Subcutaneous abdominal adipose tissue (tissue), 5 donors: ENCODE data around the gene SGF29.
"Not testable (repeated sequence)": the region's sequence is repeated elsewhere in the genome, so short reads cannot be mapped to it uniquely, and the experiment has no call there.

Experiments
- H3K27ac ChIP-seq: one replicate; pipeline ENCODE4 v1.7.0; 2013; ENCODE audit warnings: low read depth, mild to moderate bottlenecking, inconsistent platforms, low read length, moderate library complexity
- H3K27me3 ChIP-seq, 5 donors: one replicate each; pipeline ENCODE4 v1.7.0; 2013; ENCODE audit warnings: low read length in 5 of 5, inconsistent platforms in 1 of 5; ENCODE audit not compliant: control insufficient read depth in 5 of 5, insufficient read depth in 4 of 5
- H3K36me3 ChIP-seq, 5 donors: one replicate each; pipeline ENCODE4 v1.7.0; 2013; ENCODE audit warnings: low read length in 5 of 5; ENCODE audit not compliant: control insufficient read depth in 5 of 5, insufficient read depth in 5 of 5
- H3K4me1 ChIP-seq, 5 donors: one replicate each; pipeline ENCODE4 v1.7.0; 2013; ENCODE audit warnings: low read length in 5 of 5, mild to moderate bottlenecking in 3 of 5, moderate library complexity in 1 of 5; ENCODE audit not compliant: control insufficient read depth in 5 of 5, insufficient read depth in 5 of 5
- H3K4me3 ChIP-seq, 5 donors: one replicate each; pipeline ENCODE4 v1.7.0; 2013; ENCODE audit warnings: low read length in 5 of 5, low read depth in 1 of 5
- H3K9ac ChIP-seq, 5 donors: one replicate each; pipeline ENCODE4 v1.7.0; 2013; ENCODE audit warnings: low read length in 5 of 5, mild to moderate bottlenecking in 4 of 5, moderate library complexity in 3 of 5
- H3K9me3 ChIP-seq, 5 donors: one replicate each; pipeline ENCODE4 v1.7.0; 2013; ENCODE audit warnings: low read length in 5 of 5; ENCODE audit not compliant: control insufficient read depth in 5 of 5
- donor health status: healthy.
- donor health status: healthy.
- donor health status: healthy.
- donor health status: healthy.
- donor health status: healthy.

Gene SGF29

DNA sequence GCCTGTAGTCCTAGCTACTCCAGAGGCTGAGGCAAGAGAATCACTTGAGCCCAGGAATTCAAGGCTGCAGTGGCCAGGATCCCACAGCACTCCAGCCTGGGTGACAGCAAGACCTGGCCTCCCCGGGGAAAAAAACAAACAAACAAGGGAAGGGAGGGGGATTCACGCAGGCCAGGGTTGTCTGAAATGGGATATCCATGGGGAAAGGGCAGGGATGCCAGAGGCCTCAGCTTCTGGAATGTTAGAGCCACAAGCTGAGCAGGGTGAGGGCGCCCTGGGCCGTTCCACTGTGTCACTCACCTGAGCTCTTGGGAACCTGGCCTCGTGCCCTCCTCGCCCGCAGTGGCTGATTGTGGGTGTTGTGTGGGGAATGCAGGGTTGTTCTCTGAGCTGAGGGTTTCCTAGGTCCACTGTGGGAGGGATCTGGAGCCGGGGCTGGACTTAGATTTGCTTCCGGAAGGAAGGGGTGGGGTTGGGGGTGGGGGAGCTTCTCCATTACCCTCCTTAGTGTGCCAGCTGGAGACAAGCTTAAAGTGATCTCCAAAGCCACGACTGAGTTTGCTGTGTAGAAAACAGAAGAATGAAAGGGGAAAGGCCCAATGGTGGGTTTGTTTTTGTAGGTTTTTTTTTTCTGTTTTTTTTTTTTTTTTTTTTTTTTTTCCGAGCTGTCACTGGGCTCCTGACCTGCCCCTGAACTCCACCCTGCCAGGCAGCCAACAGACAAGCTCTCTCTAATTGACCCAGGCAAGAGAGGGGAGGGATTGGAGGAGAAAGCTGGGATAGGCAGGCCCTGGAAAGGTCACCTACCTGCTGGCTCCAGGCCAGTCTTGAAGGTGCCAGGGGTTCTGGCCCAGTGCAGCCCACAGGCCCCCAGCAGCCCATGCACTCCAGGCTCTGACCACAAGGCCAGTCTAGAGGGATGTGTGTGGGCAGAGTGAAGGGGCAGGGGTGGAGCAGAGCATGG is 56.2 kb downstream of the SGF29 start, which contains the start of gene SULT1A1:
Gene SULT1A1, minus strand, starts transcription at position 414 of the 964 bp plus-strand sequence. CDS start 1,189 bp downstream, outside the sequence.
- Histone ChIP-seq H3K27me3 (no peaks in the 10 kb centered on the region), H3K9me3 (no peaks in the 10 kb centered on the region), H3K27ac (no peak within 1 kb of the TSS), H3K4me1 (peaks cover 7 to 24% (median 18%) of the 10 kb centered on the region in 5 donors), H3K9ac (peak within 1 kb of the TSS; percentile 58 to 78 (median 60)), H3K36me3 (peaks cover 0 to 16% (median 4%) of the 10 kb centered on the region in 5 donors), H3K4me3 (peak within 1 kb of the TSS; percentile 56 to 82 (median 71))

DNA sequence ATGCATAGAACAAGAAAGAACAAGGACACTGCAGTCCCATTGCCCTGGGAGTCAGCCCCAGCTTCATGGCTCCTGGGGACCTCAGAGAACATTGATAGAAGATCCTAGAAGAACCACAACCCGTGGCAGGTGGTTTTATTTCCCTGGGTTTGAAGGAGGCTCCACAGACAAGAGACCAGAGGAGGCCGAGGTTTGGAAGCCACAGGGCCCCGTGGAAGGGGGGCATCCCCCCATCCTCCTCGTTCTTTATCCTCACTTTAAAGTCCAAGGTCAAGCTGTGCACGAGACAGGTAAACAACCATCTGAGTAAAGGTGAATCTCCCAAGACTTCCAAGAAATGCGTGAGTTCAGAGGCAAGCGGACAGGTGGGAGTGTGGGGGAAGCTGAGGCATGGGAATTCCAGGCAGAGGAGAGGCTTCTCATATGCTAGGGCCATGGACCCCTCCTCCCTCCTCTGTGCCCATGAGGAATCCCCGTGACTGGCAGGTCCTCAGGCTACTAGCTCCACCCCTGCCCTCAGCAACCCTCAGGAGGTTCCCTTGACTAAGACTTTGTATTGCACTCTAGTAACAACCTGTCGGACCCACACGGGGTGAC is 57.0 kb downstream of the SGF29 start:
- Histone ChIP-seq H3K4me1 (peaks cover 7 to 24% (median 18%) of the 10 kb centered on the region in 5 donors), H3K9me3 (no peaks in the 10 kb centered on the region), H3K36me3 (peaks cover 0 to 12% (median 4%) of the 10 kb centered on the region in 5 donors), H3K27ac (no peak overlapping the region), H3K4me3 (peak overlapping the region in 1 of 5 donors; percentile 16), H3K9ac (peak overlapping the region in 1 of 5 donors; percentile 22), H3K27me3 (no peaks in the 10 kb centered on the region)

- H3K36me3 ChIP-seq, H3K9ac ChIP-seq, H3K27ac ChIP-seq, H3K4me3 ChIP-seq, H3K27me3 ChIP-seq, H3K9me3 ChIP-seq: not testable (repeated sequence)
- H3K4me1 ChIP-seq: peaks cover 7 to 24% (median 18%) of the 10 kb centered on the region in 5 donors
Observed at GRCh38 chr16:28612359-28613280, 58.9 kb downstream of the SGF29 start.

DNA sequence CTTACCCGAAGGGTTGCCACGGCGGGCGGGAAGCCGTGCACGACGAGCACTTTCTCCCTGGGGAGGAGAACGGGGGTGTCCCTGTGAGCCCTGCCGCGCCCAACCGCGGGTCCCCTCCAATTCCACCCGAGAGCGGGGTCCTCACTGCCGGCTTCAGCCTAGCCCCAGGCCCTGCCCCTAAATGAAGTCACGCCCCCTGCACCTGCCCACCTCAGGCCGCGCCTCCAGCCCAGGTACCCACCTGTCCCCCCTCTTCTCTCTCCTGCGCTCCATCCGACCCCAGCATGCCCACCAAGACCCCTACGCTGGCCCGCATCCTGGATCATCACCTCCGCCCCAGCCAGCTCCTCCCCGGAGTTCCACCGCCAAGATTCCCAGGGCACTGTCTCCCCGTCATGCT is 60.2 kb downstream of the SGF29 start:
- H3K9ac ChIP-seq, H3K36me3 ChIP-seq, H3K9me3 ChIP-seq, H3K4me3 ChIP-seq, H3K27me3 ChIP-seq, H3K27ac ChIP-seq: not testable (repeated sequence)
- H3K4me1 ChIP-seq: peaks cover 7 to 20% (median 17%) of the 10 kb centered on the region in 5 donors

DNA sequence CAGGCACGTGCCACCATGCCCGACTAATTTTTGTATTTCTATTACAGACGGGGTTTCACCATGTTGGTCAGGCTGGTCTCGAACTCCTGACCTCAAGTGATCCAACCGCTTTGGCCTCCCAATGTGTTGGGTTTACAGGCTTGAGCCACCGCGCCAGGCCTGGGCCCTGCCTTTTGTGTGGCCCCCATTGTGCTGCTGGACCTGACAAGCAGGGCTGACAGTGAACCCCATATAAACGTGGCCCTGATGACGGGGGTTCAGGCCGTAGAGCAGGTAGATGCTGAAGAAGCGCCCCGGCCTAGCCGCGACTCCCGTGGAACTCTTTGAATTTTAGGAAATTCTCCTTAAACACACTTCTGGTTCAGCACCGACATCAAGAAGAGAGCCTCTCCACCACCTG is 60.8 kb downstream of the SGF29 start:
- peaks cover 4 to 14% (median 10%) of the 10 kb centered on the region in 5 donors for H3K4me1 ChIP-seq
- not testable (repeated sequence) for H3K9me3 ChIP-seq, H3K36me3 ChIP-seq, H3K27ac ChIP-seq, H3K4me3 ChIP-seq, H3K27me3 ChIP-seq, H3K9ac ChIP-seq

DNA sequence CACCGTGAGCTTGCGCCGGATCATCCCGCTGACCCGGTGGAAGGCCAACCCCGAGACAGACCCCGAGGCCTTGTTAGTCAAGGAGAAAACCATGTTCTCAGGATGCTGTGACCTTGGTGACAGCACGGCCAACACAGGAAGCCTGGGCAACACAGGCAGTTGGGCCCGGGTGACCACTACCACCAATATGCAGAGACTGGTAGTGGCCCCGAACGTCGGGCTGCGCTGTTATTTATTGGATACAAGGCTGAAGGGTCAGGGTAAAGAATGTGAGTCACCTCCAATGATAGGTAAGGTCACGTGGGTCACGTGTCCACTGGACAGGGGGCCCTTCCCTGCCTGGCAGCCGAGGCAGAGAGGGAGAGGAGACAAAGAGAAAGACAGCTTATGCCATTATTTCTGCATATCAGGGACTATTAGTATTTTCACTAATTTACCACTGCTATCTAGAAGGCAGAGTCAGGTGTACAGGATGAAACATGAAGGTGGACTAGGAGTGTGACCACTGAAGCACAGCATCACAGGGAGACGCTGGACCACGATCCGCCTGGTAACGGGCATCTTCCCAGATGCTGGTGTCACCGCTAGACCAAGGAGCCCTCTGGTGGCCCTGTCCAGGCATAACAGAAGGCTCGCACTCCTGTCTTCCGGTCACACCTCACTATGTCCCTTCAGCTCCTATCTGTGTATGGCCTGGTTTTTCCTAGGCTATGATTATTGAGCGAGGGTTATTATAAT is 61.9 kb downstream of the SGF29 start:
- H3K36me3 ChIP-seq, H3K9ac ChIP-seq, H3K9me3 ChIP-seq, H3K4me1 ChIP-seq, H3K27me3 ChIP-seq, H3K27ac ChIP-seq, H3K4me3 ChIP-seq: not testable (repeated sequence)

- not testable (repeated sequence) for H3K4me3 ChIP-seq, H3K27me3 ChIP-seq
Observed at GRCh38 chr16:28616224-28616577, 62.5 kb downstream of the SGF29 start.

DNA sequence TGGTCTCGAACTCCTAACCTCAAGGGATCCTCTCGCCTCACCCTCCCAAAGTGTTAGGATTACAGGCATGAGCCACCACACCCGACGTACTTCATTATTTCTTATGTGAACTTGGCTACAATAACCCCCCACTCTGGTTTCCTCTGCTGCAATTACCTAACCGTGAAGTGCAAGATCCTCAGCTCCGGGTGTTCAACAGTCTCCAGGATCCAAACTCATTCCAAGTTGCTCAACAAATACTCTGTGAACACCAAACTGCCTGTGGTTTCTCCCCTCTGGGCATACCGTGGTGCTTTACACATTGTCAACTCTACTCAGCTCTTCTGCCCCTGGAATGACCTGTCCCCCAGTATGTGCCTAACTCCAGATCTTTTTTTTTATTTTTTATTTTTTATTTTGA is 62.9 kb downstream of the SGF29 start:
- Histone ChIP-seq H3K9ac (no peak overlapping the region), H3K4me3 (no peak overlapping the region), H3K36me3 (no peaks in the 10 kb centered on the region), H3K4me1 (no peaks in the 10 kb centered on the region), H3K27ac (no peak overlapping the region), H3K27me3 (no peaks in the 10 kb centered on the region), H3K9me3 (no peaks in the 10 kb centered on the region)

More at GRCh38 chr16:28616224-28616577, 62.5 kb downstream of the SGF29 start:
- not testable (repeated sequence) for H3K27ac ChIP-seq, H3K9ac ChIP-seq, H3K36me3 ChIP-seq, H3K4me1 ChIP-seq, H3K9me3 ChIP-seq

DNA sequence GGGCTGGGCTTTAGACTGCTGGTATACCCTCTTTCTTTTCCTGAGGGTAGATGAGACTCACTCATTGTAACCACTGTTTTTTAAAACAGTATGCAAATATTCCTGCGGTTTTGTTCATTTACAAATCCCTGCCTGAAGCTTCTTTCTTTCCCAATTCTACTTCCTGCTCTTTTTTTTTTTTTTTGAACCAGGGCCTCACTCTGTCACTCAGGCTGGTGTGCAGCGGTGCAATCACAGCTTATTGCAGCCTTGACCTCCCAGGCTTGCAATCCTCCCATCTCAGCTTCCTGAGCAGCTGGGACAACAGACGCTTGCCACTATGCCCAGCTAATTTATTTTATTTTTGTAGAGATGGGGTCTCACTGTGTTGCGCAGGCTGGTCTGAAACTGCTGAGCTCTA is 64.2 kb downstream of the SGF29 start:
- Histone ChIP-seq H3K9me3 (no peaks in the 10 kb centered on the region), H3K36me3 (no peaks in the 10 kb centered on the region), H3K27me3 (no peaks in the 10 kb centered on the region), H3K4me3 (no peak overlapping the region), H3K27ac (no peak overlapping the region), H3K4me1 (peaks cover 0 to 10% (median 3%) of the 10 kb centered on the region in 5 donors), H3K9ac (no peak overlapping the region)
